HG03571 (cell line): ENCODE data around the gene OR6S1.
"Not testable (repeated sequence)": the region's sequence is repeated elsewhere in the genome, so short reads cannot be mapped to it uniquely, and the experiment has no call there.

Experiments used
- ATAC-seq: cut with Tn5 transposase; IDR thresholded peaks from one replicate; pipeline ENCODE4 v1.9.1; 2021; ENCODE audit not compliant: unreplicated experiment

Gene OR6S1

GRCh38 chr14:20631880-20632389 lies 9.6 kb downstream of the OR6S1 start:
- no peak for ATAC-seq

GRCh38 chr14:20631023-20631879 lies 10.2 kb downstream of the OR6S1 start:
- no peak for ATAC-seq

GRCh38 chr14:20630340-20631022 lies 11.0 kb downstream of the OR6S1 start:
- ATAC-seq: no peak

- no peak for ATAC-seq
These were observed 13.2 kb downstream of the OR6S1 start for GRCh38 chr14:20628063-20628854.

GRCh38 chr14:20627346-20628027 lies 14.0 kb downstream of the OR6S1 start:
- no peak for ATAC-seq

- ATAC-seq: no peak
These were observed 15.2 kb downstream of the OR6S1 start for GRCh38 chr14:20626274-20626673.

GRCh38 chr14:20624495-20625070 lies 16.9 kb downstream of the OR6S1 start:
- ATAC-seq: no peak

- no peak for ATAC-seq
These were observed 17.7 kb downstream of the OR6S1 start for GRCh38 chr14:20623798-20624197.

GRCh38 chr14:20622816-20623291 lies 18.6 kb downstream of the OR6S1 start:
- ATAC-seq: no peak

- no peak for ATAC-seq
These were observed 20.6 kb downstream of the OR6S1 start for GRCh38 chr14:20620798-20621478.

GRCh38 chr14:20619688-20620087 lies 21.8 kb downstream of the OR6S1 start:
- not testable (repeated sequence) for ATAC-seq

- no peak for ATAC-seq
These were observed 23.2 kb downstream of the OR6S1 start for GRCh38 chr14:20618271-20618749.

GRCh38 chr14:20617138-20618003 lies 24.1 kb downstream of the OR6S1 start:
- peak; percentile 38 for ATAC-seq

GRCh38 chr14:20615996-20616395 lies 25.5 kb downstream of the OR6S1 start:
- ATAC-seq: no peak

- no peak for ATAC-seq
These were observed 27.3 kb downstream of the OR6S1 start for GRCh38 chr14:20614038-20614840.

- ATAC-seq: peak; percentile 53
These were observed 28.1 kb downstream of the OR6S1 start for GRCh38 chr14:20613094-20614037.

- no peak for ATAC-seq
These were observed 29.1 kb downstream of the OR6S1 start for GRCh38 chr14:20612403-20612802.
